OCI-LY7 (cell line): ENCODE results near the gene GAS7.

Experiments used
- CTCF ChIP-seq: fragments of 200-600 bp; sonication (generic); conservative IDR thresholded peaks from 2 replicates; pipeline ENCODE4 v1.5.1; 2014; ENCODE audit warnings: mild to moderate bottlenecking, antibody characterized with exemption, low read length, moderate library complexity, mixed read lengths
- EZH2phosphoT487 ChIP-seq: fragments of 200-600 bp; sonication (generic); IDR thresholded peaks from 2 replicates; pipeline ENCODE4 v1.6.1; 2018; ENCODE audit warnings: low read depth, borderline replicate concordance, mild to moderate bottlenecking, mixed run types, antibody characterized with exemption, low read length, moderate library complexity, mixed read lengths

GRCh38 chr17:9875441-9875840, 323.0 kb downstream of the GAS7 start:
- no peak for TF ChIP-seq CTCF
- no peak for TF ChIP-seq EZH2phosphoT487
